Erythroblast (primary cell): ENCODE results near the gene FBN3.

ENCODE experiments used
- GATA1 ChIP-seq: IDR thresholded peaks from 2 replicates; pipeline ENCODE4 v1.6.1; 2011; ENCODE audit warnings: low read depth, mild to moderate bottlenecking, control low read depth, low read length, moderate library complexity
- POLR2A ChIP-seq: IDR thresholded peaks from 2 replicates; pipeline ENCODE4 v1.6.1; 2011; ENCODE audit warnings: mild to moderate bottlenecking, low read length

GRCh38 chr19:8081569-8082550 lies 67.5 kb downstream of the FBN3 start:
- TF ChIP-seq POLR2A (no peak), GATA1 (no peak)
